ENCODE results near the gene SRPRB. TPM values are rescaled to one million over a fixed set of nuclear protein-coding genes. Genes with fewer than 3 reads are reported as not detected.
A peak's percentile ranks its signal among the peaks of the same experiment; 100 is the strongest.

The SRPRB gene
- total RNA-seq, 1 donor from 2014 or later = 80.9 TPM

DNA sequence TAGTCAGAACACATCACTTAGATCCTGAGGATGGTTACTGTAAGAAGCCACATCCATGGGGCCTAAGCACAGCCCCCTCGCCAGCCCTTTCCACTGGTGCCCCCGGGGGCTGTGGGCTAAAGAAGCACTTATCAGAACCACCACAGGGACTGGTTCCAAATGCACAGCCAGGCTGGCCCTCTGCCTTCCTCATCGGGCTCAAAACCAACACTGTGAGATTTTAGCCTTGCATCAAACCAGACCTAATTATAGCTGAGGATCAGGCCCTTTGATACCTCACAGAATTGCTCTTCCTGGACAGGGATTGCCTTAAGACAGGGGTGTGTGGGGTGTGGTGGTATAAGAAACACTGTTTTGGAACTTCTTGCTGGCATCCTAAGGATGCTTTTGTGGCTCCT, 23.7 kb downstream of the SRPRB start:
- no peaks in the 10 kb centered on the region for H3K27me3 Mint-ChIP-seq
- no peak for DNase-seq (ENCODE audit: extremely low spot score, unreplicated experiment)
- no peak for TF ChIP-seq CTCF (conservative IDR thresholded peaks at IDR 0.05)
- peaks cover 13% of the 10 kb centered on the region for H3K36me3 Mint-ChIP-seq
- no peak overlapping the region for H3K4me3 Mint-ChIP-seq
- H3K4me1 Mint-ChIP-seq (ENCODE audit: unreplicated experiment) = no peaks in the 10 kb centered on the region
- no peaks in the 10 kb centered on the region for H3K9me3 Mint-ChIP-seq
- no peak overlapping the region for H3K27ac Mint-ChIP-seq

DNA sequence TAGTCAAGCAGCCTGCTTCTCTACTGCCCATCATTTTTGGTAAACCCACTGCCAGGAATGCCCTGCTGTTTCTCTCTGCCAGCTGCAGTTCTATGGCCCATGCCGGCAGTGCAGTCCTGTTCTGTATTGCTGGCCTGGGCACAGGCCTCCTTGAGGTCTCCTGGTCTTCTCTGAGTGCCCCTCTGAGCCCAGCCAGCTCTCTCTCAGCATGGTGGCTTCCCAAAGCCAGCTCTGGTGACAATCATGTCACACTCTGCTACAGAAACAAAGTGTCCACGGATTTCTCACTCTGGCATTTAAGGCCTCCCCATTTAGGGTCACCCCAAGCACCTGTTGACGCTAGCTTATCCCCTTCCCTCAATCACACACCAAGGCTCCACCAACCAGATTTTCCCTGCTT, 24.5 kb downstream of the SRPRB start:
- Mint-ChIP-seq H3K27me3 (no peaks in the 10 kb centered on the region), H3K27ac (no peak overlapping the region), H3K4me3 (no peak overlapping the region), H3K9me3 (no peaks in the 10 kb centered on the region), H3K36me3 (peaks cover 14% of the 10 kb centered on the region), H3K4me1 (ENCODE audit: unreplicated experiment) (no peaks in the 10 kb centered on the region)
- TF ChIP-seq CTCF (conservative IDR thresholded peaks at IDR 0.05) = no peak
- no peak for DNase-seq (ENCODE audit: extremely low spot score, unreplicated experiment)

GRCh38 chr3:133831966-133832801, 26.6 kb downstream of the SRPRB start:
- no peaks in the 10 kb centered on the region for H3K9me3 Mint-ChIP-seq
- TF ChIP-seq CTCF (conservative IDR thresholded peaks at IDR 0.05) = no peak
- no peaks in the 10 kb centered on the region for H3K27me3 Mint-ChIP-seq
- H3K36me3 Mint-ChIP-seq = peaks cover 4% of the 10 kb centered on the region
- DNase-seq (ENCODE audit: extremely low spot score, unreplicated experiment) = no peak
- no peak overlapping the region for H3K27ac Mint-ChIP-seq
- H3K4me1 Mint-ChIP-seq (ENCODE audit: unreplicated experiment) = no peaks in the 10 kb centered on the region
- no peak overlapping the region for H3K4me3 Mint-ChIP-seq

- Mint-ChIP-seq H3K27ac (no peak overlapping the region), H3K9me3 (no peaks in the 10 kb centered on the region), H3K36me3 (peaks cover 4% of the 10 kb centered on the region), H3K27me3 (no peaks in the 10 kb centered on the region), H3K4me3 (no peak overlapping the region), H3K4me1 (ENCODE audit: unreplicated experiment) (no peaks in the 10 kb centered on the region)
- TF ChIP-seq CTCF (conservative IDR thresholded peaks at IDR 0.05) = no peak
- DNase-seq (ENCODE audit: extremely low spot score, unreplicated experiment) = no peak
Measured at GRCh38 chr3:133832802-133833144, 27.2 kb downstream of the SRPRB start.

- no peak for TF ChIP-seq CTCF (conservative IDR thresholded peaks at IDR 0.05)
- no peak overlapping the region for H3K4me3 Mint-ChIP-seq
- no peaks in the 10 kb centered on the region for H3K4me1 Mint-ChIP-seq (ENCODE audit: unreplicated experiment)
- H3K27ac Mint-ChIP-seq = no peak overlapping the region
- no peaks in the 10 kb centered on the region for H3K27me3 Mint-ChIP-seq
- DNase-seq (ENCODE audit: extremely low spot score, unreplicated experiment) = peak; percentile 55
- H3K9me3 Mint-ChIP-seq = no peaks in the 10 kb centered on the region
- H3K36me3 Mint-ChIP-seq = peaks cover 4% of the 10 kb centered on the region
Measured at GRCh38 chr3:133833267-133833666, 27.7 kb downstream of the SRPRB start.

All from type B pancreatic cell (in vitro differentiated cells).